HG03439 (cell line): ENCODE results near the gene CFAP77.

Experiments used
- ATAC-seq: cut with Tn5 transposase; IDR thresholded peaks from one replicate; pipeline ENCODE4 v1.9.1; 2021; ENCODE audit warnings: mild to moderate bottlenecking, moderate library complexity; ENCODE audit not compliant: unreplicated experiment

CFAP77 gene

DNA sequence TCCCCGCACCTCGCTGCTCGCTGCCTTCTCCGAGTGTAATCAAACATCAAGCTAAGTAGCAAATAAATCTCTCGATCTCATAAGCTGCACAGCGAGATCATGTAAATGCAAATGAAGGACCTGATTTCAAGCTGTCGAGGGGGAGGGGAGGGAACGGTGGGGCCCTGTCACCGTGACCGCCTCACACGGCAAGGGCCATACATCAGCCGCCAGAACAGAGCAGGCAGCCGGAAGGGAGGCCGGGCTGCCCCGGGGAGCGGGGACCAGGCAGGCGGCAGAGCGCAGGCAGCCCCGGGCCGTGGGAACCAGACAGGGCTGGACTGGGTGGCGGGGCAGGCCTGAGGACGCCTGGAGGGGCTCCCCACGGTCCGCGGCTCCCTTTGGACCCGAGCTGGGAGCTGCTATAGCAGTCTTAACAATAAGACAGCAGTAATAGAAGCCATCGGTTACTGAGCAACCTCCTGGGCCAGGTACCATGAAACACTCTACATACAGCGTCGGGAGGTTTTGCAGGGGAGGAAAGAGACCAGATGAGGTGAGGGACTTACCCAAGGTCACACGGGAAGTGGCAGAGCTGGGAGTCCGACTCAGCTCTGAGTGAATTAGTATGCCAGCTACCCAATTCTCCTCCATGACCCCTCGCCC lies 76.8 kb downstream of the CFAP77 start:
- no peak for ATAC-seq

DNA sequence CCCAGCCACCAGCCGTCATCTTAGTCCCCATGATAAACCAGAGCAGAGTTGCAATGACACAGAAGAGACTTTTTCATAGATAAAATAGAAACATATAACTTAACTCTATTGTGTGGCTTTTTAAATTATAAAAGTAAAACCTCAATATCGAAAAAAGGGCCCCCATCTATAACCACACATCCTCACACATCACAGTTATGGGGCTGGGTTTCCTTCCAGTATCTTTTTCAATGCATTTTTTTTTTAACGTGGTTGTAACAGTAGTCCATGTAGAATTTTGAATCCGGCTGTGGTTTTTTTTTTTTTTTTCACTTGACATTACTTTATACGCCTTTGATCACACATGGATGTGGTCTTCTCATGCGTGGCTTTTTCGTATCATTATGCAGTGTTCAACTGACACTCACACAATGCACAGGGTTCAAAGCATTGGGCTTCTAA lies 77.4 kb downstream of the CFAP77 start:
- ATAC-seq, result no peak

DNA sequence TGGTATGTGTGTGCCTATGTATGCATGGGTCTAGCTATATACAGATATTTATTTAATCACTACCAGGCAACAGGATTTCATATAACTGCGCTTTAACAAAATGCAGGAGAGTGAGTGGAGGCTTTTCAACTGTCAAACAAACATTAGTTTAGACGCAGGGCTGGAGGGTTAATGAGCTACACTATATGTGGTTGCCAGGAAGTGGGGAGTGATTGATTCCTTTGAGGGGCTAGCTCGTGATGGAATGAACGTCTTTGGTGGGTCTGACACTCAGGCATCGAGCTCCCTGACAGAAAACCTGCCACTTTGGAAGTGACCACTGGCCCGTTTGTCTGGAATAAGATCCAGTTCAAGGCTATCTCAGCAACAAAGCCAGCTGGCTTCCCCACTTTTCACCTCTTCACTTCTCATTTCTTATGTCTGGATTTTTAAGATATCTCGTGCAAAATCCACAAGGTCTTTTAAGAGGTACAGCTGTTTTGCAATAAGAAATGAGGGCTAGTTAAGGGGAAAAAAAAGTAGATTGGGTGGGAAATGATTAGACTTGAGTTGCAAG lies 78.0 kb downstream of the CFAP77 start:
- ATAC-seq, result no peak

DNA sequence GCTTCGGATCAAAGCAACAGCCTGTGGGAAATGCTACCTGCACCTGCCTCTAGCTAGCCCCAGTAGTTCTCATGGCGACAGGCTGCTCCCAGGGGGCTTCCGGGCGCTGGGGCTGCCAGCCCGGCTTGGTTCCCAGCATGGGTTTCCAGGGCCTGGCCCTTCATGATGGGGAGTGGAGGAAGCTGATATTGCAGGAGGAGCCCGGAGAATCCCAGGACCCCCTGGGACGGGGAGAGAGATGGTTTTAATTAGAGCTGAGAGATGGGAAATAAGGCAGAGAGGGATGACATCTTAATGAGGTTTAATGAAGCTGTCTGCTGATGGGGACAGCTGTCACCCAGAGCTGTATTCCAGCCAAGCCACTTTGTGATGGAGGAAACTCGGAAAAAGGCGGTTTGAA lies 78.6 kb downstream of the CFAP77 start:
- no peak for ATAC-seq

DNA sequence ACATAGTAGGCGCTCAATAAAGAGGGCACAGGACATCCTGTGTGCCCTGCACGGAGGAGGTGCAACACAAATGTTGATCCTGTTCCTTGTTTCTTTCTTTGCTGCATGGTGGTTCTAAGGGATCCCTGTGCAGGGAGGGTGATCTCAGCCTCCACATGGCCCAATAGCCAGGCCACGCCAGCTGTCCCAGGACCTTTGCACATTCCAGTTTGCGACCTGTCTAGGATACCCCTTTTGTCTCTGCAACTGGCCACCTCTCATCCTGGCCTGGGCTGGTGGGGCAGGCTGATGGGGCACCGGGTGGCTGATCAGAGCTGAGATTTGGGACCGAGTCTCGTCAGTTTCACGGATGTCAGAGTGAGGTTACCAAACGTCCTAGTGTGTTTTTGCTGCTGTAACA lies 79.5 kb downstream of the CFAP77 start:
- ATAC-seq, result no peak

DNA sequence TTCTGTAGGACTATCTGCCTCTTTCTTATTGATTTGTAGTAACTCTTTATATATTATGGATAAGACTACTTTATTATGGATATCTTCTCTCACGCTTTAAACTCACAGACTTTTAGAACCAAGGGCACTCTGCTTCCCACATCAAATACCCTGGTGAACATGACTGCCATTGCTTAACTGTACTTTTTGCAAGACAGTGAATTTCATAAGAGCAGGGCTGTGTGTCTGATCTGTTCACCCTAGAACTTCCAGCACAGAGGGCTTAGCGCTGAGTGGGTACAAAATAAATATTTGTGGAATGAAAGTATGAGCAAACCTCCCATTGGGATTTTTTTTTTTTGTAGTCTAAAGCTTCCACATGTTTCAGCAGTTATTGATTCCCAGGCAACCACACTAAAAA lies 84.8 kb downstream of the CFAP77 start:
- no peak for ATAC-seq

DNA sequence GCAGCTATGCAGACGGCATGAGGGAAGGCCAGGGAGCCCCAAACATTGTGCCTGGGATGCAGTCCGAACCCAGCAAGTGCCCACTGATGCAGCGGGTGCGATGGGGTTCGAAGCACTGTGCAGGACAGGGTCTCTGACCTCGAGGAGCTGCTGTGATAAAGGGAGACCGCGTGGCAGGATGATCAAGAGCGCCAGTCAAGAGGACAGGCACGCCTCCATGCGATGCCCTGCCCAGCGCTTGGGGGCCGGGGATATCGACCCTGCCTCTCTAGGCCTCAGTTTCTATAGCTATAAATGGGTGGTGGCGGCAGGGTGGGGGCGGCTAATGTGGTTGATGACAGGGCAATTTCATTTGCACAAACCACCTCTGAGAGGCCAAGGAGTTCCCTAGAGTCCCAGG lies 87.7 kb downstream of the CFAP77 start:
- no peak for ATAC-seq

DNA sequence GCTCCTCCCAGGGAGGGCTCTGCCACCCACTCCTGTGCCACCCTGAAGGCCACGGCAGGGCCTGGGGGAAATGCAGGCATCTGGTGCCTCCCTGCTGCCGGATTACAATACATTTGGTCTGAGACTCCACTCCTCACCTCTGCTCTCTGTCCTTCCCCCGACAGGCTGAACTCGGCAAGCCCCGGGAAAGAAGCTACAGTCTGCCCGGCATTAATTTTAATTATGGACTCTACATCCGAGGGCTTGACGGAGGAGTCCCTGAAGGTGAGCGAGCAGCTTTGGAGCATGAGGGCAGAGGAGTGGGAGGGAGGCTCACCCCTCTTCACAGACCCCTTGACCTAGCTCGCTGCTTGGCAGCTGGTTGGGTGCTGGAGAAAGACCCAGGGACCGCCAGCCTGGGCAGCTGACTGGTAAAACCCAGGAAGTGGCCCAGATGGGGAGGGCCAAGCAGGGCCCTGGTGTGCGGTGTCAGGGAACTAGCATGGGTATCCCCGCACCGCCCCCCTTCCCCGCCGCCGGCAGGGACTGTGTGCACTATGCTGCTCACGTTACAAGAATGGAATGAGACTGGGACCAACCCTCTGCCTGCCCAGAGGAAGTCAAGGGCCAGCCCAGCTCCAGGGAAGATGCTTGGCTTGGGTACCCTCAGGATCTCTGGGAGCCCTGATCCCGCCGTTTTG lies 88.7 kb downstream of the CFAP77 start:
- ATAC-seq, result no peak

DNA sequence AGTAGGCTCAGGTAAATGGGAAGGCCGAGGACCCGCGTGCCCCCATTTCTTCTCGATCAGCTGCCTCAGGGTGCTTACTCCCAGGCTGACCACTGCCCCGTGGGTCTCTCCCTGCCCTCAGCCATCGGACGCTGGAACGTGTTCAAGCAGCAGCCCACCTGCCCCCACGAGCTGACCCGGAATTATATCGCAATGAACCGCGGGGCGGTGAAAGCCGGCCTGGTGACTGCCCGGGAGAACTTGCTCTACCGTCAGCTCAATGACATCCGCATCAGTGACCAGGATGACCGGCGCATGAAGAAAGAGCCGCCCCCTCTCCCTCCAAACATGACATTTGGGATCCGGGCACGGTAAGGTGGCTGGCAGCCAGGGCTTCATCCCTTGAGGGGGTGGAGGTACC lies 89.2 kb downstream of the CFAP77 start:
- no peak for ATAC-seq

DNA sequence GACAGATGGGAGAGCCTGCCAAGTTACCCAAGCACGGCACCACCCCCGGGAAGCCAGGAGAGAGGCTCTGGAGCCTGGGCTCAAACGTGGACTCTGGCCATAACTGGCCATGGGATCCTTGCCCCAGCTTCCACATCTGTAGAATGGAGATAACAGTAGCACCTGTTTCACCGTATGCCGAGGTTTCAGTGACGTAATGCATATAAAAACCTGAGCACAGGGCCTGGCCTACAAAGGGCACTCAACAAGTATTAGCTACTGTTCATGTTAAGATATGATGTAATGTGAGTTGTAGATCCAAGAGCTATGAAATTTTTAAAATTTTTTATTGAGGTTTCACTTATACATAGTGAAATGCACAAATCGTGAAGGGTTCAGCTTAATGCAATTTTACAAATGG lies 90.2 kb downstream of the CFAP77 start:
- no peak for ATAC-seq

DNA sequence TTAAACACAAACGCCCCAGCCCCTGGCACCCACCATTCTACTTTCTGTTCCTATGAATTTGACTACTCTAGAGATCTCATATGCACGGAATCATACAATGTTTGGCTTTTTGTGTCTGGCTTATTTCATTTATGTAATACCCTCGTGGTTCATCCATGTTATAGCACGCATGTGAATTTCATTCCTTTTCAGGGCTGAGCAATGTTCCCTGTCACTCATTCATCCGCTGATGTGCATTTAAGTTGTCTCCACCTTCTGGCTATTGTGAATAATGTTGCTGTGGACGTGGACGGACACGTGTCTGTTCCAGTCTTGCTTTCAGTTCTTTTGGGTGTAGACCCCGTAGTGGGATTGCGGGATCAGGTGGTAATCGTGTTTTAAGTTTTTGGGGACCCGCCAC lies 92.5 kb downstream of the CFAP77 start:
- no peak for ATAC-seq

DNA sequence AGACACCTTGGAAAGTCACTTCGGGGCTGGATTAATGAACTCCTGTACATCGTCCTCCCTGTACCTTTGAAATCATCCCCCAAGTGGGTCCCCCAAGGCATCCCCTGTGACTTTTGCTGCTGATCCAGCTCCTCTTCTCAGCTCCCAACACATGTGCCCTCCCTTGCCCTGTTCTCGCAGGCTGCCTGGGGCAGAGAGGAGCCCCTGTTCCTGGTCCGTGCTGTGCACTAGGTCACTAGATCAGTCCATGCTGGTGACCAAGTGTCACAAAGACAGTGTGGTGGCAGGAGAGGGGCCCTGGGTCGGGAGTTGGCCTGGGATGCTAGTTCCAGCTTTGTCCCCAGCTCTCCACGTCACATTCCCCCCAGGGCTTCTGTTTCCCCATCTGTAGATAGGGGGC lies 93.1 kb downstream of the CFAP77 start:
- no peak for ATAC-seq

DNA sequence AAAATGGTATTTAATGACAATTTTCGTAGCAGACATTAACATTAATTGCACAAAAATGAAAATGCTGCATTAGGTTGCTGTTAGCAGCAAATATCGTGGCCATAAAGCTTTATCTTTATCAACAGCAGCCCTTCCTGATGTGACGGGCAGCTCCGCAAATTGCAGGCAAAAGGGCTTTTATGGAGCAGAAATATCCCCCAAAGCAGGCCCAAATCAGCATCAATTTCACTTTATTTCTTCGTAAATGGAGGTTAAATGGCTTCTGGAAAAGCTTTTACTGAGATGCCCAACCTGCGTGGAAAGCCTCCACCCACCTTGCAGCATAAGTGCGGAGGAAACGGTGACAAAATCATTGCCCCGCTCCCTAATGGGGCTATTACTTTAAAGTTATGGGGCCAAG lies 94.5 kb downstream of the CFAP77 start:
- ATAC-seq, result no peak

DNA sequence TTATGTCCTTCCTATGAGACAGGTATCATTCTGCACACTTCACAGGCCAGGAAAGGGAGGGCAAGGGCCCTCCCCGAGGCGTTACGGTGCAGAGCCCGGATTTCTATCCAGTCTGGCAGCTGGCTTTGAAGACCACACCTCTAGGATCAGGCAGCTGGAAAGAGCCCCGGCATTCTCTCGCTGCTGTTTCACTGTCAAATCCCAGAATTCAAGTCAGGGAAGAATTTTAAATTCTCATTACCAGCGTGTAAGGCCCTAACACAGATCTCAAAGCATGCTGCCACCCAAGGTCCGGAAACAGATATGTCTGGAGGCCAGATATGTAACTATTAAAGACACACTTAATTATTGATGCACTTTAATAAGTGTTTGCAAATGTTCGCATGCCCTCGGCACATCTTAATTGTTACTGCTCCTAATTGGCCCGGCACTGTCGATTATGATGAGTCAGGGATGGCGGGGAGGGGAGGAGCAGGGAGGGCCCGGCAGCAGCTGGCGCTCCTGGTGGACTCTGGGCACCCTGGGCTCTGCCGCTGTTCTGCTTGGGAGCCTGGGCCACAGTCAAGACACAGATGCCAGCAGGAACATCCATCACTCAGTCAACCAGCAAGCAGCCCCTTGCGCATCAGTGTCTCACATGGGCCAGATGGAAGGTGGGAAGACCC lies 96.1 kb downstream of the CFAP77 start:
- no peak for ATAC-seq

DNA sequence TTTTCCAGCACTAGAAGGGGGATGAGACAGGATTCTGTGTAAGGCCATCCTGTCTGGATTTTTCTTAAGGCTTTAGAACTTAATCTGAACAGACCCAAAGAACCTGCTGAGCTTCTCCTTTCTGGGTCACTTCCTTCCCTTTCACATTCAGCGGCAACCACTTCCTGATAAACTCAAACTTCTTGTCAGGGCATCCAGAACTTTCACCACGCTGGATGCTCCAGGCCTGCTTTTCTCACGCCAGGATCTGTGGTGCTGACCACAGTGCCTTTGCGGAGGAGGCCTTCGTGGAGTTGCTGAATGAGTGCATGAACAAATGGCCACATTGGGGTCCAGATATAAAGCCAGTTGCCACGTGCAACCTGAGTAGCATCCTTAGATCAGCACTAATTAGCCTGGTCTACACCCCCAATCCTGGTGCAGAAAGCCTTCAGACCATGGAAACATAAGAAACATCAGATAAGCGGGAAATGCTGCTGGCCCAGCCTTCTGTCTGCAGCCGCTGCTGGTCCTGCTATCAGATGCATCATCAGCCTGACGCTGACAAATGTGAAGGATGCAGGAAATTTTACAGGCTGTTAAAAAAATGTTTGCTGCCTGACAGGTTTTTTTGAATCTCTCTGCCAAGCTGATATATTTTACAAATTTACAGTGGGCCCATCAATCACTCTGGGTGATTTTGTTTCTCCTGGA lies 97.1 kb downstream of the CFAP77 start:
- ATAC-seq, result no peak

DNA sequence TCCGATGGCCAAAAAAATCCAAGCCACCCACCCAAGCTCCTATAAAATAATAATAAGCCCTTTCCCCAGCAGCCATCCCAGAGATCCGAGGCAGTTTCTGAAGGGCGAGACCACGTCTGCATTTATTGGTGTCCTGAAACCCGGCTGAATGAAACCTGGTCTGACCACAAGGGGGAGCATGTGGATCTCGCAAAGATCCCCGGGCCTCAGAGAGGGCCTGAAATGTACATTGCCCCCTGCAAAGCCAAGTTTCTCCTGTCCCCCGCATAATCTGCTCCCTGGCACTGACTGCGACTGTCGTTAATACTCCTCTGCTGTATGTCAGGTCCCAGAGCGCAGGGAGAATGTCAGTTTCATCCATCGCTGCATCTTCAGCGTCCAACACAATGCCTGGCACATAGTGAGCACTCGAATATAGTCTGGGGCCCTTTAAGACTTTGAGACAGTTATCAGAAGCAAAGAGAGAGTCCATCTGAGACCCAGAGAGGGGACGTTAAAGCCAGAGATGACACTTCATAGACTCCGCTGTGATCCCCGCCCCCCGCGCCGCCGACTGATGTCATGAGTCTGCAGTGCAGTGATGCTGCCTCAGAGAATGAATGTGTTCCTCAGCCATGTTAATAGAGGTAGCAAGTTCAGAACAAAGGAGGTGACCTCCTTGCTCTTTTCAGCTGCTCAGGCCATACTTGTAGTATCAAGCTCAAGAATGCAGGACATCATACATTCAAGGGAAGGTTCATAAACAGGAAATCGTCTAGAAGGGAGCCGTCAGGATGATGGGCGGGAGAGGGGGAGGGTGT lies 97.9 kb downstream of the CFAP77 start:
- no peak for ATAC-seq

DNA sequence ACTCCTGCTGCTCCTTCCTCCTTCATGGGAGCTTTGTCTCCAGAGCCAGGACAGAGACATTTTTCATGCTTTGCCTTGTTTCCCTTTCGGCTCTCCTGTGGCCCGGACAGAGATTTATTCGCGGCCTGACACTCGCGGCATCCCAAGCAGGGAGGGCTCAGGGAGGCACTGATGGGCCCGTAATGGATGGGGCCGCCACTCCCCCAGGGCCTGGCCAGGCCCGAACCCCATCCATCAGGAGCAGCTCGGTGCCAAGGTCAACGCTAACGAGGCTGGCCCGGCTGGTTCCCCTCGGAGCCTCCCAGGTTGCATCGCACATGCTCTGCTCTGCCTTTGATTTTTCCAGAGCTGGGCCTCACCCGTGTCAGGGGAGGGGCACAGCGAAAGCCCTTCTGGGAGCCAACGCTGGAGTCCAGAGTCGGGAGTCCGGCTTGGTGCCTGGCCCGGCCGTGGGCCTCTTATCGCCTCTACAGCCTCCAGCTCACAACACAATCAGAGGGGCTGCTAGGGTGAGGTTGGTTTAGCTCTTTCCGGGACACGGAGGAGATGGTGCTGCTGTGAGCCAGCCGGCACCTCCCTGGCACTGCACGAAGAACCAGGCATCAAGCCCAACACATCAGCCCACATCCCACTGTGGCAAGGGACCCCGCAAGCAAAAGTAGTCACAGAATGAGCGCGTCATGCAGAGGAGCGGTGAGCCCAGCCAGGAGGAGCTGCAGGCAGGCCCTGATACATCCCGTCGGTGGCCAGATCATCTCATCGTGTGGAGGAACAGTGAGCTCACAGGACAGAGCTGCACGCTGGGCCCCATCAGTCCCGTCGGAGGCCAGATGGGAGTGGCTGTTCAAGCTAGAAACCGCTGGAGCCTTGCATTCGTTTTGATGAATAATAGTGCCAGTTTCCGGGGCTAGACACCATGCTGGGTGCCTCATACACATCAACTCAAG lies 100.2 kb downstream of the CFAP77 start:
- no peak for ATAC-seq

DNA sequence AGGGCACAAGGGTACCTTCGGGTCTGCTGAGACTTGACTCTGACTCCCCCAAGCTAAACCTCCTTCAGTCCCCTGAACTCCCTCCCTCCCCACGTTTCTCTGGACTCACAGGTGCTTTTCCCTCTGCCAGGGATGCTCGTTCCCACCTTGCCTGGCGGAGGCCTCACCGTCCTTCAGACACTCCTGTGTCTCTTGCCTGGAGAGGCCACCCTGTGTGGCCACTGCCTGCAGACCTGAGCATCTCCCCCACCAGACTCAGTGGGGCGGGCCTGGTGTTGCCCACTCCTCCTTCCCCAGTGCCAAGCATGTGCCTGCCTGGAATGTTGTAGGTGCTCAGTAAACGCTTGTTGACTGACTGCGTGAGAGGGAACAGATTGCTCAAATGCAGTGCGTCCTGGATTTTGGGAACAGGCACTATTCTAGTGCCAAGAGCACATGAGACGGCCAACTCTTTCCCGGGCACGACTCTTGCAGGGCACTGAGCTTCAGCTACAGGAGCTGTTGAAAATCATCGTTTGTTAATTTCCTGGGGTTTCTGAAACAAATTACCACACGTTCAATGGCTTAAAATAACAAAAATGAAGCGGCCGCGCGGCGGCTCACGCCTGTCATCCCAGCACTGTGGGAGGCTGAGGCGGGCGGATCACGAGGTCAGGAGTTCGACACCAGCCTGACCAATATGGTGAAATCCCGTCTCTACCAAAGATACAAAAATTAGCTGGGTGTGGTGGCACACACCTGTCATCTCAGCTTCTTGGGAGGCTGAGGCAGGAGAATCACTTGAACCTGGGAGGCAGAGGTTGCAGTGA lies 101.4 kb downstream of the CFAP77 start:
- ATAC-seq, result no peak

DNA sequence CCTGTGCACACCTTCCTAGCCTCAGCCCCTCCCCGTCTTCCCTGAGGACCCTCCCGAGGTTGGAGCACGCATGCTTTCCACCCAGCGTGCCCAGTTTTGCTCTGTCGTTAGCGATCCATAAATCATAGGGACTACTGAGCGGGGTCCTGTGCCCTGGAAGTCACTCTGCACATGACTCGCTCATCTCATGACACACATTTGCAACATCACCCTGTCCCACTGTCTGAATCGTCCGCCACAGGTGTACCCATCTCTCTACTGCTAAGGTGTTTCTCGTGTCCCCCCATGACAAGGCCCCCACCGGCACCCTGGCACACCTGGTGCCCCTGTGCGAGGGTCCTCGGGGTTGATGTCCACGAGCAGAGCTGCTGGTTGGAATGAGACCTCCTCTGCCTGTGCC lies 103.4 kb downstream of the CFAP77 start:
- no peak for ATAC-seq
